EL (cell line): Measurements from ENCODE around the gene MOGAT3.

Experiments used
- DNase-seq: peaks from one replicate; pipeline ENCODE4 v3.0.0-alpha.2; 2016

Gene MOGAT3

DNA sequence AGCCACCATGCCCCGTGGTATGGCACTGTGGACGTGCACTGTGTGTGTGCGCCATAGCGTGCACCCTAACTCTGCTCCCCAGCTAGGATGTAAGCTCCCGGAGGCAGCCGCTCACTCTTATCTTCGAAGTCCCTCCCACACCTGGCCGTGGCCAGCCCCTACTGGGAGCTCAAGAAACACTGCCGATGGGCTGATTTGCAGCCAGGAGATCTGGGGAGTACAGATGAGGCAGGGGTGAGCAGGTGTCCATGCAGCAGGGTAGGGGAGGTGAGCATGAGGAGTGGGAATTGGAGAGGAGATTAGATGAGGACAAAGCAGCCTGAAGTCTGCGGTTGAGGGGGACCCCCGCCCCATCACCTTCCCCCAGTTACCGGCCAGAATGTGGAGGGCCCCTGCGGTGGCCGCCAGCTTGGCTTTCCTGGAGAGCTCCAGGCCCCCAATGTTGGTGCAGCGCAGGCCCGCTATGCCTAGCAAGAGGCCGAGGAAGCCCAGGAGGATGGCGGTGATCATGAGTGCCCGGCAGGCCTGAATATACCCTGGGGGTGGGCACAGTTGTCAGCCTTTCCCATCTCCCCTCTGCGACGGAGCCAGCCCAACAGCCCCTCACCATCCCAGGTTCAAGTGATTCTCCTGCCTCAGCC is 33.2 kb upstream of the MOGAT3 start:
- no peak for DNase-seq

DNA sequence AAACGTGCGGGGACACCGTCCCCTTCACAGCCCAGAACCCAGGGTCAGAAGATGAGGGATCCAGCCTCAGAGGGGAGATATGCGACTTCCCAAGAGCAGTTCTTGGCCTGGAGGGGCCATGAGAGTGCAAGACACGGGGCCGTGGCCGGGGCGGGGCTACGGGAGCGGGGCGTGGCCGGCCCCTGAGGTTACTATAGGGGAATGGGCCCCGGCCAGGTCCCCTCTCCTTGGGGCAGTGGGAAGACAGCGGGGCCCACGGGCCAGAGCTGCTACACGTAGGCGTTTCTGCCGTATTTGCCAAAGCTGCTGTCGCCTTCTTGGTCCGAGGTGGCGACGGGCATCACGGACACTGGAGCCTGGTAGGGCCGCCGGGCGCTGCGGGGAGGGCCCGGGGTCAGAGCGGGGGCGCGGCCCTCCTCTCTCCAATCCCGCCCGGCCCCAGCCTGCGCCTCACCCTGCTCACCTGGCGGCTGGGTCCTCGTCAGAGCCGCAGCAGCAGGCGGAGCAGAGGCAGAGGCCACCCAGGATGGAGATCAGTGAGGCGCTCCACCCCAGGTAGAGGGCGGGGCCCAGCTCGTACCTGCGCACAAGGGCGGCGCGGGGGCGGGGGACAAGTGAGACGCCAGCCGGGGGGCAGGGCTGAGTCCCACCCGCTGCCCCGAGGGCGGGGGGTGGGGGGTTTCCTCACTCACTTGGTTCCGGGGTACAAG is 31.5 kb upstream of the MOGAT3 start:
- no peak for DNase-seq

DNA sequence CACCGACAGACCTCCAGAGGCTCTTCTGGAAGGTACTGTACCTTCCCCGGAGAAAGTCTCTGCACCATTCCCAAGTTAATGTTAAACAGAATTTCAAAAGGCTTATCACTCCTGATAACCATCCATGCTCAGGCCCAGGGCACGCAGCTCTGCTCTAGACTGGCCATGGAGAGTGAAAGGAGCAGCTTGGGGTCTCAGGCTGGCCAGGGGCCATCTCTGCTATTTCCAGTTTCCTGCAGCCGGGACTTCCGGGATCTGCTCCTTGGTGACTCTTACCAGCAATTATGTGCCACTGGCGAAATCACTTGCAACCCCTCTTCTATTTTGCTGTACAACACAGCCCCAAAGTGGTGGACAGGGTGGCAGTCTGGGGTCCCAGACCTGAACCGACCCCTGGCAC is 30.8 kb upstream of the MOGAT3 start:
- no peak for DNase-seq

DNA sequence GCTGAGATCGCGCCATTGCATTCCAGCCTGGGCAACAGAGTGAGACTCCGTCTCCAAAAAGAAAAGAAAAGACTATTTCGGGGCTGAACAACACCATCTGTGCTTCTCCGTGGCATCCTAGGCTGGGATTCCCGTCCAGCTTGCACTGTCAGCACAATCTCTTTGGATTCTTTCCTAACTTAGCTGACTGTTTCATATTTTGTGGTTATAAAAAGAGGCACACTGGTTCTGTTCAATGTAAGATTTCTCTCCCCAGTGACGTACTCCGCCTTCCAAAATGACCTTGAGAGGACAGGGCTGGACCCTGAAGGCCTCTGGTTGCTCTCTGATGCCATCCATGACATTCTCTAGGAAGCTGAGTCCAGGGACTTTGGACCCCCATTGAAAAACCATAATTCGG is 25.9 kb upstream of the MOGAT3 start:
- no peak for DNase-seq

DNA sequence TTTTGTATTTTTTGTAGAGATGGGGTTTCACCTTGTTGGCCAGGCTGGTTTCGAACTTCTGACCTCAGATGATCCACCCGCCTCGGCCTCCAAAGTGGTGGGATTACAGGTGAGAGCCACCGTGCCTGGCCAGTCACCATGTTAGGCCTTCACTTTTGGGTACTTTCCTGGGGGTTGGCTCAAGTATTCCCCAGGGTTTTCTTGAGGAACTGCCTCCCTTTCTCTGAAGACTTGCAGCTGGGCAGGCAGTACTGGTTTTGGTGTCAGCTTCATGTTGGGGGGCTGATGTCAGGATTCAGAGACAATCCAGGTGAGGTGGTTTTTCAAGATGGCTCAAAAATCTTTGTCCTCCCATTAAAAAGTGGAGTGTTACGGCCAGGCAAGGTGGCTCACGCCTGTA is 24.8 kb upstream of the MOGAT3 start:
- no peak for DNase-seq

DNA sequence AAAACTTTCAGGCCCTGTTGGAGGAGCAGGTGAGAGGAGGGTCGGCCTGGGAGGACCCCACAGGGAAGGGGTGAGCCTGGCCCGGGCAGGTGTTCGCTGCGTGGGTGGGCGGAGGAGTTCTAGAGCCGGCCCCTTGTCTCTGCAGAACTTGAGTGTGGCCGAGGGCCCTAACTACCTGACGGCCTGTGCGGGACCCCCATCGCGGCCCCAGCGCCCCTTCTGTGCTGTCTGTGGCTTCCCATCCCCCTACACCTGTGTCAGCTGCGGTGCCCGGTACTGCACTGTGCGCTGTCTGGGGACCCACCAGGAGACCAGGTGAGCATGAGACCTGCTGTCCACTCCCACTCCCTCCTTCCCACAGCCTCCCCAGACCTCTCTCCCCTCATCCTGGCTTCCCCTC is 22.7 kb upstream of the MOGAT3 start:
- no peak for DNase-seq

DNA sequence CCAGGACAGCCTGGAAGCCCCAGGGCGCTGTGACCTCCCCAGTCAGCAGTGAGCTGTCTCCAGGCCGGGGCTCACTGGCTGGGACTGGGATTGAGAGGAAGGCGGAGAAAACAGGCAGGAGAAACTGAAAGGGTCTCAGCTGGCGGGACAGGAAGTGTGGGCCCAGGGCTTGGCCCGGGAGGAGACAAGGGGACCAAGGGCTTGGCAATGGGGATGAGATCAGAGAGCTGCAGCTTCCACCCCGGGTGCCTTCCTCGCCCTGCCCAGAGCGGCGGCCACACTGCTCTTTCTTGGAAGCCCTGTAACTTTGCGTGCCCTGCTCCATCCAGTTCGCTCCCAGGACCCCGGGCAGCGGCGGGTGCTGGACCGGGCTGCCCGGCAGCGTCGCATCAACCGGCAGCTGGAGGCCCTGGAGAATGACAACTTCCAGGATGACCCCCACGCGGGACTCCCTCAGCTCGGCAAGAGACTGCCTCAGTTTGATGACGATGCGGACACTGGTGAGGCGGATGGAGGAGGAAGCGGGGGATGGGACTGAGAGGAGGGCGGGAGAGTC is 21.5 kb upstream of the MOGAT3 start:
- no peak for DNase-seq

DNA sequence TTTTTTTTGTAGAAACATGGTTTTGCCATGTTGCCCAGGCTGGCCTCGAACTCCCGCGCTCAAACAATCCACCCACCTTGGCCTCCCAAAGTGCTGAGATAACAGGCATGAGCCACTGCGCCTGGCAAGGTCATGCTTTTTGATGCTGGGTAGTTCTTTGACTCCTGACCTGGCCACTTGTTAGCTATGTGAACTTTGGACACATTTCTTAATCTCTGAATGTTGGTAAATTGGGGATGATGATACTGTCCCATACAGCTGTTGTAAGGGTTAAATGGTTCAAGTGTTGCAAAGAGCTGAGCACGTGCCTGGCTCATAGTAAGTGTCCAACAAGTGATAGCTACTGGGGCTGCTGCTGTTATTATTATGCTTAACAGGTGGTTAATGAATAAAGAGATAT is 19.5 kb upstream of the MOGAT3 start:
- no peak for DNase-seq

DNA sequence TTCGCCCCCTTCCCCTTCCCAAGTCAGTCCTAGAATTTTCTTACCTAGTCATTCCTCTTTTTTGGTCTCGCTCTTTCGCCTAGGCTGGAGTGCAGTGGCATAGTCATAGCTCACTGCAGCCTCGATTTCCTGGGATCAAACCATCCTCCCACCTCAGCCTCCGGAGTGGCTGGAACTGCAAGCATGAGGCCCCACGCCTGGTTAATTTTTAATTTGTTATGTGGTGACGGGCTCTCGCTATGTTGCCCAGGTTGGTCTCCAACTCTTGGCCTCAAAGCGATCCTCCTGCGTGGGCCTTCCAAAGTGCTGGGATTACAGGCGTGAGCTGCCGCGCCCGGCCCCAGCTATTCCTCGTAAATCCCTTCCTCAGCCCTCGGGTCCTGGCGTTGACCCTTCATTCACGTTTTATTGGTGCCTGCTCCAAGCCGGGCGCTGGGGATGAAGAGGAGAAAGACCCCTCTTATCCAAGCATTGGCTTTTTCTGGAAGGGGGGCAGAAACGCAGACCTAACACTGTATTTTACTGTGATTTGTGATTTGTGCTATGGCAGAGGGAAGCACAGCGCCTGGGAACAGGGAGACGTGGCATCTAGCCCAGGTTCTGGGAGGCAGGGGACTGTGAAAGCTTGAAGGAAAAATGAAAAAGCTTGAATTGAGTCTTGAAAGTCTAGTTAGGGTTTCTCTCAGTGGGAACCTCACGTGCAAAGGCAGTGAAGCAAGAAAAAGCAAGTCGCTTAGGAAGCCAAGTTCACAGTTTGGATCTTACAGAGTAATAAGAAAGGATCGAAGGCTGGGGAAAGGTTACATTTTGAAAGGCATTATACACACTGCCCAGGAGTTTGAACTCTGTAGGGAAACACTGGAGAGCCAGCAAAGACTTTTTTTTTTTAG is 17.6 kb upstream of the MOGAT3 start:
- no peak for DNase-seq

DNA sequence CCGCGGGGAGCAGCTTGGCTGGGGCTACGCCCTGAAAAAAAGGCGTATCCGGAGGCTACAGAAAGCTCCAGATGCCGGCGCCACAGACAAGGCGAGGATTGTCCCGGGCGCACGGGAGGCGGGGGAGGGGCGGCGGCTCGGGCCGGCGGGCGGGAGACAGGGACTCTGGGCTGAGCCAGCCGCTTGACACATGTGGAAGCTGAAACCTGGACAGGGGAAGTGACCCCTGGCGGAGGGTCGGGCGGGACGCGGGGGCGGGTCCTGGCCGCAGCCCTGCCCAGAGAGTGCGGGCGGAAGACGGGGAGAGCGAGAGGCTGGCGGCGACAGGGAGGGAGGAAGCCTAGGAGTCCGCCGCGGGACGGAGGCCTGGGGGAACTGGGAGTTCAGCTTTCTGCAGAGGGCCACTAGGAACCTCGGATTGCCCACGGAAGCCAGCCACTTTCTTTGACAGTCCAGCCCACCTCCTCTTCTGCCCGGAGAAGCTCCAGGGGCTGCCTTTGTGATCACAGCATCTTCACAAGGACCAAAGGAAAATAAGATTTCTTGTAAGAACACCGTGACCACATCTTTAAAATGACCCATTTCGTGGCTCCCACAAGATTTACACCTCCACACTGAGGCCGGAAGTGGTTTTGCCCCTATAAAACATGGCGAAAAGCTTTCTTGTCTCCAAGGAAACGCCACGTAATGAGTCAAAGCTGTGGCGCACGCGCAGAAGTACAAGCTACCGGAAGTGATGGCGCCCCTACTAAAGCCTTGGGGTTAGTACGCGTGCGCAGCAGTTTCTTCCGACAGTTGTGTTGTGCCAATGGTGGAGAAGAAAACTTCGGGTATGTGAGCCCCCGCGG is 16.8 kb upstream of the MOGAT3 start, which contains the start of the genes PLOD3 and ZNHIT1:
PLOD3 (minus strand) TSS at position 194 of the 848 bp plus-strand sequence. CDS start 307 bp downstream, outside the sequence.
ZNHIT1 (plus strand) TSS at position 778 of the 848 bp plus-strand sequence; CDS start at position 809, 31 bp downstream.
- peak; percentile 98 for DNase-seq

DNA sequence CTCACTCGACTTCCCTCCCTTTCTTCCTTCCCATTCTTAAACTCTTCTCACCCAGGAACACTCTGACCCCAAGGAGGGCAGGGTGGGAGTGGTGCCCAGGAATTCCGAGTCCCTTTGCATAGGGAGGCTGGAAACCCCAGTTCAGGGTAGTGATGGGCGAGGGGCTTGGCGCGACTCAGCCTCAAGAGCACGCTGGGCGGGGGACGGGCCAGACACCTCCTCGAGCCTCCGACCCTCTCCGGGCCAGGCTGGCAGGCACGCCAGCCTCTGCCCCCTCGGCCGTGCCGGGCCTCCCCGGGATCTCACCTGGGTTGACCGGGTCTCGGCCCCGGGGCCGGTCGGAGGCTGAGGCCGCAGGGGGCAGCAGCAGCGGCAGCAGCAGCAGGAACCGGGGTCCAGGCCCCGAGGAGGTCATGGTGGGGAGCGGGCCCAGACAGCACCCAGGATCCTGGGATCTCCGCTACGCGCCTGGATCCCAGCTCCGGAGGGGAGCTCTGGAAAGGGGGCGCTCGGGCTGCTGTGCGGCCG is 16.1 kb upstream of the MOGAT3 start:
- no peak for DNase-seq

DNA sequence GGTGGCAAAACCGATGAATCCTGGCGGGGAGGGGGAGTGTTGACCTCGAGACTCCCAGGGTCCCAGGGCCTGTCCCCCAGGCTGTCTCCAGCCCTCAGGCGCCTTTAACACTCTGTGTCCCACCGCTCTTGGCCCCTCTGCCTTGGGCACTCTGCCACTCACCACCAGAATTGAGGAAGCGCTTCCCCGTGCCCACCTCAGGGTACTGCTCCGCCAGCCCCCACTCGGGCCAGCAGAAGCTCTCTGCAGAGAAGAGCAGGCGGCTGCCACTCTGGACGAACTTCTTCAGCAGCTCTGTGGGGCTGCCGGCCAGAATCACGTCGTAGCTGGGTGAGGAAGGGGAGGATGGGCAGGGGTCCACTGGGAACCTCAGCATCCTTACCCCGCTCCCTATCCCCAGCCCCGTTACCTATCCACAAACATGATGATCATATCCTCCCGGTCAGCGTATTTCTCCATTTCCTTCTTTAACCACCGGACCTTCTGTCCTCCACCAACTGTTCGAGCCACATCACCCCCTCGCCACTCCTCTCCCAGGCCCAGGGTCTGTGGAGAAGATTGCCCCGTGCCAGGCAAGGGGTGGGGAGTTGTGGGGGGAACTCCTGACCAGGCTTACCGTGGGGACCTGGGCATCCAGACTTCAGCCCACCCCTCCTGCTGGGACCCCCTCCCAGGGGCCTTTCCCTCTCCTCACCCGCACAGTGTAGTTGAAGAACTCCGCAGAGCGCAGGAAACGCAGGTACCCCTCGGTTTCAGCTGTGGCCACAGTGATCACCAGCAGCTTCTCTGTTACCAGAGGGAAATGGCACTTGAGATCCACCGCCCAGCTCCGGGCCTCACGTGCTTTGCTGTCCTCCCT is 15.4 kb upstream of the MOGAT3 start:
- peak; percentile 26 for DNase-seq

DNA sequence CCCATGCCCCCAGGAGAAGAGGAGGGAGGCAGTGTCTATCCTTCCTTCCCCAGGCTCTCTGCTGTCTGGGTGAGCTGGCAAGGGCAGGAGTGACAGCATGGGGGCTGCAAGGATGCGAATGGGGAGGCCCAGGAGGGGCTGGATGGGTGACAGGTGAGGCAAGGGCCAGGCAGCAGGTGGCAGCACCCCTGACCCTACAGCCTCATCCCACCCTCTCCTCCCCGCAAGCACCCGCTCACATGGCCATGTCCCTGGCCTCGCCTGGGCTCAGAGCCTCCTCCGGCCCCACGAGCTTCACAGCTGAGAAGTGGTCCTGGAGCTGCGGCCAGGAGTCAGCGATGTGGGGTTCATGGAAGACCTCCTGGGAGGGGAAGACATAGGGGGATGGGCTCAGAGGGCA is 11.2 kb upstream of the MOGAT3 start:
- no peak for DNase-seq

DNA sequence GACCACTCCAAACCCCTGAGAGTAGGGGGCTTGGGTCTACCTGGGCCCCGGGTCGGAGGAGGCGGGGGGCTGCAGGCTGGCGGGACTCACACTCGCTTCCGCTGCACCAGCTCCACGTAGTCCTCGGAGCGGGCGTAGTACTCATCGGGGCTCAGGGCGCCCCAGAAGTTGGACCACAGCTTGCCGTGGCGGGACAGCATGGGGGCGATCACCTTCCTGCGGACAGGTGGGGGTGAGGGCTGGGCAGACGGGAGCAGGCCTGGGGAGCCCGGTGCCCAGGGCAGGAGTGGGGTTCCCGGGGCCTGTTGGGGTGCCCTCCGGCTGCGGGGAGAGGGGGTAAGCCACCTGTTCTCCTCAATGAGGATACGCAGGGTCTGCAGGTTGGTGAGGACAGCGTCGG is 10.7 kb upstream of the MOGAT3 start:
- DNase-seq = no peak

DNA sequence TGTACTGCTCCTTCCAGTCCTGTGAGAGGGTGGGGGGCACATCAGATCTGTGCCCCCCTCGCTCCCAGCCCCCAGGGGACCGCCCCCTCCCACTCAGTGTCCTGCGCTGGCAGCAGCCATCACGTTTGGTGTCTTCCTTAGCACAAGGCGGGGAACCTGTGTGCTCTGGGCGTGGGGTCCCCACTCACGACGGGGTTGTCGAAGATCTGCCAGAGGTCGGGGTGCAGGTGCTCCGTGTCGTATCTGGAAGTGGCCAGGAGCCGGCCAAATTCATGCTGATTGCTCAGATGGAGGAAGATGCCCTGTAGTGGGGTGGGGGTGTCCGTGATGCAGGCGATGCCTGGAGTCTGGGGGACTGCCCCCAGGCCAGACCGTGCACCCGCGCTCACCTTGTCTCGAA is 9.3 kb upstream of the MOGAT3 start:
- no peak for DNase-seq

DNA sequence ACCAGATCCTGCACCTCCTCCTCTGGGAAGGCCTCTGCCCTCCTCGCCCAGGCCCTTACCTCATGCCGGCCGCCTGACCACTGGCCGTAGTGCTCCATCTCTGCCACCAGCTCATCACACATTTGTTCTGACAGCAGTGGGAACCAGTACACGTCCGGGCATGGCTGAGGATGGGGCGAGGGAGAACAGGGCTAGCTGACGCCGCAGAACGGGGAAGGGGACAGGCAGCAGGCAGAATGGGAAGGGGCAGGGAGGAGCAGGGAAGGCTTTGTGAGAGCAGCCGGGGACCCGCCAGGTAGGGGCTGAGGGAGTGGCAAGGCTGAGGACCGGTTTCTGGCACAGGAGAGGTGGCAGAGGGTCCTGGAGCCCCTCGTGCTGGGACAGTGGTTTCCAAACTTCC is 8.0 kb upstream of the MOGAT3 start:
- DNase-seq = no peak

DNA sequence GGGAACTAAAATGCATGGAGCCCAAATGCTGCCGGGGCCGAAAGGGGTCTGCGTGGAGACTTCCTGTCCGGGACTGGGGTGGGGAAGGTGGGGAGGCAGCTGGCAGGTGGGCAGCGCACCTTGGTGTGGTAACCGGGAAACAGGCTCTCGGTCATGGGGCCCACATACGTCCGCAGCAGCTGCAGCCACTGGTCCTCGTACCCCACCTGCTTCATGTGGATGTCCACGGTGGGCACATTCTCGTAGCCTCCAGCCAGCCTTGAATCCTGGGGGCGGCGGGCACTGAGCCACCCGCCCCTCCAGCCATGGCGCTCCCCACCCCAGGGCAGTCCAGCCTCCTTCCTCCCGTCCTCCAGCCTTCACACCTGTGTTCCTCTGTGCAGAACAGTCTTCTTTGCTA is 6.6 kb upstream of the MOGAT3 start:
- DNase-seq = no peak

DNA sequence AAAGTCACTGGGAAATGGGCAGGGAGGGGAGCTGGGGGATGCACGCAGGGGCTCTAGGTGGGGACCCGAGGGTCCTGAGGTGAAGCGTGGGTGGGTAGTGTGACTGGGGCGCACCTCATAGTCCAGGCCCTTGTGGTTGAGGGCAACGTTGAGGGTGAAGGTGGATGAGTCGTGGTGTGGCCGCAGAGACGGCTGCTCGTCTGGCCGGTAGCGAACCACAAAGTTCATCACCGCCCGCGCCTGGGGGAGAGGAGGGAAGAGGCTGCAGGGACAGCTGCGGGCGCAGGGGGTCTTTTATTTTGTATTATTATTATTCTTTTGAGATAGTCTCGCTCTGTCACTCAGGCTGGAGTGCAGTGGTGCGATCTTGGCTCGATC is 5.8 kb upstream of the MOGAT3 start:
- no peak for DNase-seq

DNA sequence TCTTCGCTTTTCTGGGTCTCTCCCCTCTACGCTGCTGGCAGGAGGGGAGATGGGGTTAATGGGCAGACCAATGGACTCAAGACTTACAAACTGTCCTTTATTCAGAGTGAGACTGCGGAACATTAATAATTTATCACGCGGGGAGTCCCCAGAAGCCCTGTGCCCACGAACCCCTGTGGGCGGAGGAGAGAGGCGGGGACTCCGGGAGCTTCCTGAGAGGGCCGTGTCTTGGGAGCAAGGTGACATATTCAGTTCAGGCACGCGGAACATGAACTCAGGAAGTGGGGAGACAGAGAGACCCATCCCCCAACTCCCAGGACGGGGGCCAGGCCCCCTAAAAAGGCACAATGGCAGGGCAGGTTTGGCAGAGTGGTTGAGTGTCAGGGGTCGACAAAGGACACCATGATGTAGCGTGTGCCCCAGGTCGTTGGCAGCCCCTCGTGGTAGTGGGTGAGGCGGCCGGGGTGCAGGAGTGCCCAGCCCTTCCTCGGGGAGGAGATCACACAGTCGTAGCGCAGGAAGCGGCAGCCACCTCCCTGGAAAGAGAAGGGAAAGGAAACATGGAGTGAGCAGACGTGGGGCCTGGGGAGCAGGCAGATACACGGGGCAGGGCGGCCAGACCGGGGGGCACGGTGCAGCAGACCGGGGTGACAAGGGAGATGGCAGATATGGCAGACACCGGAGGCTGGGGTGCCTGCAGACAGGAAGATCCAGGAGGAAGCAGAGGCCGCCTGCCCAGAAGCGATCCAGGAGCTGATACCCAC is 5.2 kb upstream of the MOGAT3 start:
- no peak for DNase-seq
